GM12878 (cell line): ENCODE measurements around the gene PDLIM5. TPM values are rescaled to one million over a fixed set of nuclear protein-coding genes. Genes with fewer than 3 reads are reported as not detected.

Experiments used
- ATAC-seq: fragments of 200-7000 bp; cut with Tn5 transposase; 3 replicates; pipeline ENCODE4 v1.9.1; 2020; ENCODE audit warnings: mild to moderate bottlenecking, moderate library complexity
- BruUV-seq: library from RNA; stranded (reverse); fragments of 400-500 nt; replicated peaks from 2 replicates; lab custom pipeline; 2021; lab: Mats Ljungman, UMichigan
- CTCF ChIA-PET: fragments of 300-600 bp; sonication (Branson Sonifier 250); formaldehyde crosslinking; extraction: SDS; loops from one replicate; lab custom pipeline; 2021; ENCODE audit warnings: inconsistent platforms; lab: Yijun Ruan, JAX
- POLR2A ChIA-PET: fragments of 350-600 bp; formaldehyde crosslinking; extraction: SDS; loops from one replicate; lab custom pipeline; 2021; ENCODE audit warnings: inconsistent platforms; lab: Charles Lee
- RAD21 ChIA-PET: fragments of 300-600 bp; sonication (Branson Sonifier 250); formaldehyde crosslinking; loops from one replicate; lab custom pipeline; 2023; ENCODE audit warnings: antibody characterized with exemption; ENCODE audit not compliant: unreplicated experiment; lab: Charles Lee
- SMC1A ChIA-PET: fragments of 300-600 bp; sonication (Branson Sonifier 250); formaldehyde crosslinking; loops from one replicate; lab custom pipeline; 2023; ENCODE audit not compliant: unreplicated experiment, uncharacterized antibody; lab: Charles Lee
- DNase-seq: peaks from one replicate; pipeline ENCODE4 v3.0.0-alpha.2; 2011; ENCODE audit warnings: low read depth, low spot score
- FAIRE-seq: peaks from 3 replicates; lab custom pipeline; 2011; peaks lifted over from hg19 to GRCh38; lab: Jason Lieb, UNC
- H2AFZ ChIP-seq: 2 replicates; pipeline ENCODE4 v1.6.0; 2011; ENCODE audit warnings: low read depth, low read length, control low read depth; ENCODE audit not compliant: control insufficient read depth
- H3K27ac ChIP-seq: 2 replicates; pipeline ENCODE4 v1.5.1; 2011; ENCODE audit warnings: control low read depth; ENCODE audit not compliant: control insufficient read depth, insufficient read depth
- H3K27me3 ChIP-seq, 2 experiments: replicated peaks in 1 of 2; 2 replicates each; pipeline versions ENCODE4 v1.6.0 to v1.6.1; 2011; ENCODE audit warnings: low read length in 1 of 2; ENCODE audit not compliant: control insufficient read depth in 2 of 2, insufficient read depth in 2 of 2
- H3K36me3 ChIP-seq, 2 experiments: 2 replicates each; pipeline ENCODE4 v1.5.1; 2011; ENCODE audit warnings: low read length in 1 of 2; ENCODE audit not compliant: control insufficient read depth in 2 of 2, insufficient read depth in 2 of 2
- H3K4me1 ChIP-seq: 2 replicates; pipeline ENCODE4 v1.6.1; 2011; ENCODE audit warnings: mild to moderate bottlenecking, low read length, moderate library complexity, mixed read lengths; ENCODE audit not compliant: control insufficient read depth, insufficient read depth
- H3K4me2 ChIP-seq: 2 replicates; pipeline ENCODE4 v1.6.0; 2011; ENCODE audit warnings: control low read depth; ENCODE audit not compliant: control insufficient read depth, insufficient read depth
- H3K4me3 ChIP-seq: fragments of 200-600 bp; sonication (generic); 2 replicates; pipeline ENCODE4 v1.5.1; 2016
- H3K79me2 ChIP-seq: 2 replicates; pipeline ENCODE4 v1.6.0; 2011; ENCODE audit warnings: low read length; ENCODE audit not compliant: control insufficient read depth, insufficient read depth
- H3K9ac ChIP-seq: 2 replicates; pipeline ENCODE4 v1.8.0; 2011; ENCODE audit warnings: low read length, control low read depth, mixed read lengths; ENCODE audit not compliant: control insufficient read depth, insufficient read depth
- H3K9me3 ChIP-seq: replicated peaks from 3 replicates; pipeline ENCODE4 v1.5.1; 2011; ENCODE audit warnings: mild to moderate bottlenecking, low read length; ENCODE audit not compliant: control insufficient read depth, insufficient read depth
- H4K20me1 ChIP-seq: 2 replicates; pipeline ENCODE4 v1.6.0; 2011; ENCODE audit not compliant: control insufficient read depth, insufficient read depth
- KDM1A ChIP-seq: fragments of 200-600 bp; sonication (generic); IDR thresholded peaks from 2 replicates; pipeline ENCODE4 v1.6.1; 2016; ENCODE audit warnings: borderline replicate concordance
- NRF1 ChIP-seq: conservative IDR thresholded peaks from 2 replicates; pipeline ENCODE4 v1.6.1; 2011; ENCODE audit warnings: mild to moderate bottlenecking, low read depth, low read length, improper control_type of control experiment
- PAX5 ChIP-seq: IDR thresholded peaks from 2 replicates; pipeline ENCODE4 v1.6.1; 2011; ENCODE audit warnings: low read depth, low read length, borderline replicate concordance
- POLR2AphosphoS2 ChIP-seq: IDR thresholded peaks from 2 replicates; pipeline ENCODE4 v1.6.1; 2011; ENCODE audit warnings: low read depth, mild to moderate bottlenecking, low read length, improper control_type of control experiment, moderate library complexity
- POLR2AphosphoS5 ChIP-seq: IDR thresholded peaks from 2 replicates; pipeline ENCODE4 v1.6.1; 2011; ENCODE audit warnings: mild to moderate bottlenecking, low read length, inconsistent platforms
- RB1 ChIP-seq: fragments of 450-650 bp; formaldehyde crosslinking; IDR thresholded peaks from 2 replicates; pipeline ENCODE4 v1.6.1; 2017; ENCODE audit warnings: mild to moderate bottlenecking, borderline replicate concordance
- SP1 ChIP-seq: IDR thresholded peaks from one replicate; pipeline ENCODE4 v1.6.1; 2011; ENCODE audit warnings: low read depth, low read length
- ZNF622 ChIP-seq: fragments of 450-650 bp; IDR thresholded peaks from 2 replicates; pipeline ENCODE4 v1.6.1; 2017; ENCODE audit warnings: mild to moderate bottlenecking, inconsistent platforms
- WGBS: methylation state at CpG from one replicate; pipeline ENCODE4 v1.1.6; 2016; ENCODE audit warnings: low lambda C conversion rate; ENCODE audit not compliant: insufficient replicate concordance, insufficient coverage; ENCODE audit errors: missing lambda C conversion rate; 5-methylcytosine and 5-hydroxymethylcytosine counted together
- in situ Hi-C: fragments of 300-500 bp; cut with MboI; formaldehyde crosslinking; loops from 9 replicates; pipeline ENCODE4 v1.14.3; 2018; ENCODE audit warnings: mixed read lengths
- intact Hi-C: fragments of 100-400 bp; cut with micrococcal nuclease; formaldehyde crosslinking; loops from one replicate; pipeline ENCODE4 v1.14.2; 2022; ENCODE audit not compliant: unreplicated experiment
- polyA plus RNA-seq, 11 experiments: library from polyadenylated mRNA; depleted of rRNA in 4 of 11; unstranded in 6 of 11; stranded (reverse) in 5 of 11; fragments of >200 nt; fragmentation: Nextera tagmentation in 4 of 11; fragmentation: Illumina TruSeq in 1 of 11; extraction: Ambion mirVana in 4 of 11; extraction: Trizol in 1 of 11; gene quantifications; 1 replicate in 1 of 11; 2 replicates in 10 of 11; pipeline versions ENCODE4 v1.2.1 to v1.2.3, GENCODE V29; 2011 to 2016; ENCODE audit warnings: inconsistent platforms in 2 of 11, missing spikeins in 2 of 11, low read depth in 1 of 11
- total RNA-seq, 4 experiments: library from RNA; depleted of rRNA in 3 of 4; stranded (reverse); fragments of >200 nt in 3 of 4; fragmentation: Illumina TruSeq in 1 of 4; extraction: Trizol in 1 of 4; gene quantifications; 2 replicates each; pipeline versions ENCODE4 v1.2.1 to v1.2.3, GENCODE V29; 2013 to 2021
- TF ChIP-seq, protein P1 (sequence below): fragments of 450-650 bp; IDR thresholded peaks from 2 replicates; pipeline ENCODE4 v1.6.1; 2014; ENCODE audit warnings: mild to moderate bottlenecking

Gene PDLIM5
- total and polyA plus RNA-seq, 10 of the 15 experiments (the other 5 are each of a cell fraction or from before 2014, with no cell fraction given), result 10.0 to 52.9 (median 20.7) TPM

DNA sequence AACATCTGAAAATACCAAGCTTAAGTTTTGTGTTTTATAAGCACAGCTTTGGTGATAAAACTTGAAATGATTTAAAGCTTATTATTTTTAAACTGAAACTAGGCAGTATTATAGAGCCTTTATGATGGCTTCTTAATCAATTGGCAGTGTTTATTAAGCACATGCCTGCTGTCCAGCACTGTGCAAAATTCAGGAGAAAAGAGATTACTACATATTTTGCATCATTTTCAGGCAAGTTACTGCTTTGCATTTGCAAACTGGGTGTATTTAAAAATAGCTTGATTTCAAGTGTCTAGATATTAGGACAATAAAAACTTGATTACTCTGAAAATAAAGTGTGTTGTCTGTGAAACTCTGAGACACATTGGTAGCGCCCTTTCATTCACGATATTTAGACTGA is 126.5 kb downstream of the PDLIM5 start:
- no peak overlapping the region for H3K9ac ChIP-seq
- no peak overlapping the region for H3K4me2 ChIP-seq
- ChIA-PET CTCF (interaction anchor here (1.0 to 1.6 kb wide), 3 partner anchors 28 to 171 kb away, joined by 3 to 14 read pairs (median 4); no protein-coding TSS in a partner anchor), SMC1A (interaction anchor here (0.7 to 2.3 kb wide), 8 partner anchors 15 to 171 kb away, joined by 3 to 8 read pairs (median 5); no protein-coding TSS in a partner anchor), POLR2A (no interaction called here), RAD21 (interaction anchor here (0.6 to 1.1 kb wide), 3 partner anchors 121 to 303 kb away, joined by 3 to 6 read pairs (median 3); no protein-coding TSS in a partner anchor)
- no peaks in the 10 kb centered on the region for H3K79me2 ChIP-seq
- no peak for ATAC-seq
- no TSS peak for BruUV-seq
- H2AFZ ChIP-seq, result no peak overlapping the region
- no peak overlapping the region for H3K27ac ChIP-seq
- H3K4me1 ChIP-seq, result no peaks in the 10 kb centered on the region
- no peaks in the 10 kb centered on the region for H4K20me1 ChIP-seq
- no peaks in the 10 kb centered on the region for H3K9me3 ChIP-seq
- peak; percentile 35 for FAIRE-seq
- TF ChIP-seq, protein P1, sequence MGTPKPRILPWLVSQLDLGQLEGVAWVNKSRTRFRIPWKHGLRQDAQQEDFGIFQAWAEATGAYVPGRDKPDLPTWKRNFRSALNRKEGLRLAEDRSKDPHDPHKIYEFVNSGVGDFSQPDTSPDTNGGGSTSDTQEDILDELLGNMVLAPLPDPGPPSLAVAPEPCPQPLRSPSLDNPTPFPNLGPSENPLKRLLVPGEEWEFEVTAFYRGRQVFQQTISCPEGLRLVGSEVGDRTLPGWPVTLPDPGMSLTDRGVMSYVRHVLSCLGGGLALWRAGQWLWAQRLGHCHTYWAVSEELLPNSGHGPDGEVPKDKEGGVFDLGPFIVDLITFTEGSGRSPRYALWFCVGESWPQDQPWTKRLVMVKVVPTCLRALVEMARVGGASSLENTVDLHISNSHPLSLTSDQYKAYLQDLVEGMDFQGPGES, result no peak
- no peak for TF ChIP-seq NRF1
- H3K27me3 ChIP-seq, result no peaks in the 10 kb centered on the region
- H3K4me3 ChIP-seq, result no peak overlapping the region
- WGBS, result 71% methylated on average over 2 of the region's 2 CpGs
- intact Hi-C loops, result no loop called here
- in situ Hi-C loops, result no loop called here
- no peak for DNase-seq
- H3K36me3 ChIP-seq, result peaks cover 2 to 3% of the 10 kb centered on the region in 2 experiments; a peak in 2 of 4 replicates

- no peak overlapping the region for H3K4me3 ChIP-seq
- no peak overlapping the region for H3K27ac ChIP-seq
- intact Hi-C loops, result no loop called here
- DNase-seq (no peak), FAIRE-seq (peak; percentile 41), ATAC-seq (no peak)
- no peak for TF ChIP-seq POLR2AphosphoS2
- no peak for TF ChIP-seq ZNF622
- TF ChIP-seq SP1, result no peak
- no peak for TF ChIP-seq POLR2AphosphoS5
- no peak for TF ChIP-seq KDM1A
- no peak for TF ChIP-seq PAX5
- TF ChIP-seq RB1, result no peak
- in situ Hi-C loops, result no loop called here
- H3K4me2 ChIP-seq, result no peak overlapping the region
- H4K20me1 ChIP-seq, result no peaks in the 10 kb centered on the region
- H3K4me1 ChIP-seq, result no peaks in the 10 kb centered on the region
- SMC1A ChIA-PET, result no interaction called here
- POLR2A ChIA-PET, result no interaction called here
- no peak overlapping the region for H3K9ac ChIP-seq
- H3K27me3 ChIP-seq, result no peaks in the 10 kb centered on the region
- BruUV-seq, result no TSS peak
- WGBS, result 100% methylated on average over 2 of the region's 2 CpGs
- RAD21 ChIA-PET, result no interaction called here
- H3K9me3 ChIP-seq, result no peaks in the 10 kb centered on the region
- no peaks in the 10 kb centered on the region for H3K36me3 ChIP-seq
- no peak overlapping the region for H2AFZ ChIP-seq
- CTCF ChIA-PET, result no interaction called here
- H3K79me2 ChIP-seq, result no peaks in the 10 kb centered on the region
These were observed 130.0 kb downstream of the PDLIM5 start for GRCh38 chr4:94581766-94582165.
